ENCODE data around the gene U2AF2. TPM values are rescaled to one million over a fixed set of nuclear protein-coding genes. Genes with fewer than 3 reads are reported as not detected.
A peak's percentile ranks its signal among the peaks of the same experiment; 100 is the strongest.

U2AF2 gene
- total and polyA plus RNA-seq, 9 of the 15 experiments (the other 6 are each of a cell fraction or from before 2014, with no cell fraction given): 3.0 to 331 (median 157) TPM

GRCh38 chr19:55678121-55678671, 23.4 kb downstream of the U2AF2 start:
- ATAC-seq (no peak), FAIRE-seq (no peak), DNase-seq (ENCODE audit: extremely low read depth in 1 of 4, low spot score in 3 of 4) (no peak)
- POLR2A ChIA-PET: no interaction called here
- H3K4me2 ChIP-seq (ENCODE audit: insufficient read depth, low read length): peak overlapping the region; percentile 89; the same call in 1 of the 2 replicates
- H4K20me1 ChIP-seq (replicated peaks; ENCODE audit: control insufficient read depth, insufficient read depth, low read length): peaks cover 30% of the 10 kb centered on the region
- BruUV-seq (replicated peaks): no TSS peak
- peaks cover 6% of the 10 kb centered on the region for H3K9me1 ChIP-seq (ENCODE audit: control insufficient read depth, insufficient read depth, low read length)
- 93% methylated on average over 19 of the region's 21 CpGs for WGBS (ENCODE audit: insufficient coverage, low coverage, missing lambda C conversion rate)
- in situ Hi-C loops (cut with MboI): no loop called here
- peaks cover 30 to 65% of the 10 kb centered on the region in 2 experiments for H3K4me1 ChIP-seq (replicated peaks in 1 of 2; ENCODE audit: control insufficient read depth in 2 of 2, insufficient read depth in 2 of 2, low read length in 2 of 2)
- H3K36me3 ChIP-seq (ENCODE audit: control insufficient read depth, insufficient read depth, low read length): peaks cover 78% of the 10 kb centered on the region; the same call in 2 of the 3 replicates
- no peaks in the 10 kb centered on the region for H3K9me3 ChIP-seq (replicated peaks; ENCODE audit: control insufficient read depth, insufficient read depth, low read depth, low read length)
- H3K4me3 ChIP-seq: no peak overlapping the region
- CTCF ChIA-PET (ENCODE audit: low intra/inter-chr PET ratio): no interaction called here
- H3K9ac ChIP-seq (ENCODE audit: insufficient read depth in 1 of 2, low read depth in 2 of 2, low read length in 2 of 2): peak overlapping the region; percentile 81 to 88; a peak in 3 of 4 replicates
- intact Hi-C loops (cut with micrococcal nuclease): no loop called here
- no peak overlapping the region for H2AFZ ChIP-seq (ENCODE audit: low read depth, low read length)
- peaks cover 80% of the 10 kb centered on the region for H3K79me2 ChIP-seq (ENCODE audit: control insufficient read depth, insufficient read depth, low read length)
- no peaks in the 10 kb centered on the region for H3K27me3 ChIP-seq (ENCODE audit: control insufficient read depth in 2 of 2, insufficient read depth in 2 of 2, low read length in 2 of 2)
- 0 out of 3 replicates have a peak overlapping the region, but pooled peaks have one; percentile 54 for H3K27ac ChIP-seq (ENCODE audit: extremely low read depth, low read depth, low read length)
- TF ChIP-seq, protein P1, sequence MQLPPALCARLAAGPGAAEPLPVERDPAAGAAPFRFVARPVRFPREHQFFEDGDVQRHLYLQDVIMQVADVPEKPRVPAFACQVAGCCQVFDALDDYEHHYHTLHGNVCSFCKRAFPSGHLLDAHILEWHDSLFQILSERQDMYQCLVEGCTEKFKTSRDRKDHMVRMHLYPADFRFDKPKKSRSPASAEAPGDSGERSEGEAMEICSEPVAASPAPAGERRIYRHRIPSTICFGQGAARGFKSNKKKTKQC (CRISPR knock-in tag; IDR thresholded peaks at IDR 0.05): no peak
- TF ChIP-seq, protein P2, sequence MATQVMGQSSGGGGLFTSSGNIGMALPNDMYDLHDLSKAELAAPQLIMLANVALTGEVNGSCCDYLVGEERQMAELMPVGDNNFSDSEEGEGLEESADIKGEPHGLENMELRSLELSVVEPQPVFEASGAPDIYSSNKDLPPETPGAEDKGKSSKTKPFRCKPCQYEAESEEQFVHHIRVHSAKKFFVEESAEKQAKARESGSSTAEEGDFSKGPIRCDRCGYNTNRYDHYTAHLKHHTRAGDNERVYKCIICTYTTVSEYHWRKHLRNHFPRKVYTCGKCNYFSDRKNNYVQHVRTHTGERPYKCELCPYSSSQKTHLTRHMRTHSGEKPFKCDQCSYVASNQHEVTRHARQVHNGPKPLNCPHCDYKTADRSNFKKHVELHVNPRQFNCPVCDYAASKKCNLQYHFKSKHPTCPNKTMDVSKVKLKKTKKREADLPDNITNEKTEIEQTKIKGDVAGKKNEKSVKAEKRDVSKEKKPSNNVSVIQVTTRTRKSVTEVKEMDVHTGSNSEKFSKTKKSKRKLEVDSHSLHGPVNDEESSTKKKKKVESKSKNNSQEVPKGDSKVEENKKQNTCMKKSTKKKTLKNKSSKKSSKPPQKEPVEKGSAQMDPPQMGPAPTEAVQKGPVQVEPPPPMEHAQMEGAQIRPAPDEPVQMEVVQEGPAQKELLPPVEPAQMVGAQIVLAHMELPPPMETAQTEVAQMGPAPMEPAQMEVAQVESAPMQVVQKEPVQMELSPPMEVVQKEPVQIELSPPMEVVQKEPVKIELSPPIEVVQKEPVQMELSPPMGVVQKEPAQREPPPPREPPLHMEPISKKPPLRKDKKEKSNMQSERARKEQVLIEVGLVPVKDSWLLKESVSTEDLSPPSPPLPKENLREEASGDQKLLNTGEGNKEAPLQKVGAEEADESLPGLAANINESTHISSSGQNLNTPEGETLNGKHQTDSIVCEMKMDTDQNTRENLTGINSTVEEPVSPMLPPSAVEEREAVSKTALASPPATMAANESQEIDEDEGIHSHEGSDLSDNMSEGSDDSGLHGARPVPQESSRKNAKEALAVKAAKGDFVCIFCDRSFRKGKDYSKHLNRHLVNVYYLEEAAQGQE (IDR thresholded peaks at IDR 0.05; ENCODE audit: borderline replicate concordance): no peak
- TF ChIP-seq, protein P2 (CRISPR knock-in tag; IDR thresholded peaks at IDR 0.05; ENCODE audit: low read depth): no peak
- TF ChIP-seq HDGF (IDR thresholded peaks at IDR 0.05) (no peak), TARDBP (IDR thresholded peaks at IDR 0.05) (no peak), ZNF436 (CRISPR knock-in tag; IDR thresholded peaks at IDR 0.05) (no peak), ZNF239 (CRISPR knock-in tag; IDR thresholded peaks at IDR 0.05) (no peak), SMC3 (conservative IDR thresholded peaks at IDR 0.05; ENCODE audit: insufficient read depth, low read depth, low read length) (no peak), NCOA6 (IDR thresholded peaks at IDR 0.05) (no peak), SIRT6 (IDR thresholded peaks at IDR 0.05; ENCODE audit: low read depth, low read length) (no peak), U2AF2 (optimal IDR thresholded peaks at IDR 0.05; ENCODE audit: low read depth, low read length) (no peak)
- TF ChIP-seq, protein P3, sequence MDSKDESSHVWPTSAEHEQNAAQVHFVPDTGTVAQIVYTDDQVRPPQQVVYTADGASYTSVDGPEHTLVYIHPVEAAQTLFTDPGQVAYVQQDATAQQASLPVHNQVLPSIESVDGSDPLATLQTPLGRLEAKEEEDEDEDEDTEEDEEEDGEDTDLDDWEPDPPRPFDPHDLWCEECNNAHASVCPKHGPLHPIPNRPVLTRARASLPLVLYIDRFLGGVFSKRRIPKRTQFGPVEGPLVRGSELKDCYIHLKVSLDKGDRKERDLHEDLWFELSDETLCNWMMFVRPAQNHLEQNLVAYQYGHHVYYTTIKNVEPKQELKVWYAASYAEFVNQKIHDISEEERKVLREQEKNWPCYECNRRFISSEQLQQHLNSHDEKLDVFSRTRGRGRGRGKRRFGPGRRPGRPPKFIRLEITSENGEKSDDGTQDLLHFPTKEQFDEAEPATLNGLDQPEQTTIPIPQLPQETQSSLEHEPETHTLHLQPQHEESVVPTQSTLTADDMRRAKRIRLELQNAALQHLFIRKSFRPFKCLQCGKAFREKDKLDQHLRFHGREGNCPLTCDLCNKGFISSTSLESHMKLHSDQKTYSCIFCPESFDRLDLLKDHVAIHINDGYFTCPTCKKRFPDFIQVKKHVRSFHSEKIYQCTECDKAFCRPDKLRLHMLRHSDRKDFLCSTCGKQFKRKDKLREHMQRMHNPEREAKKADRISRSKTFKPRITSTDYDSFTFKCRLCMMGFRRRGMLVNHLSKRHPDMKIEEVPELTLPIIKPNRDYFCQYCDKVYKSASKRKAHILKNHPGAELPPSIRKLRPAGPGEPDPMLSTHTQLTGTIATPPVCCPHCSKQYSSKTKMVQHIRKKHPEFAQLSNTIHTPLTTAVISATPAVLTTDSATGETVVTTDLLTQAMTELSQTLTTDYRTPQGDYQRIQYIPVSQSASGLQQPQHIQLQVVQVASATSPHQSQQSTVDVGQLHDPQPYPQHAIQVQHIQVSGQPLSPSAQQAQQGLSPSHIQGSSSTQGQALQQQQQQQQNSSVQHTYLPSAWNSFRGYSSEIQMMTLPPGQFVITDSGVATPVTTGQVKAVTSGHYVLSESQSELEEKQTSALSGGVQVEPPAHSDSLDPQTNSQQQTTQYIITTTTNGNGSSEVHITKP (IDR thresholded peaks at IDR 0.05; ENCODE audit: partially characterized antibody): no peak

All from K562 (cell line).